Measurements from ENCODE around the gene MAP3K4.
A peak's percentile ranks its signal among the peaks of the same experiment; 100 is the strongest.

Gene MAP3K4

GRCh38 chr6:160999516-160999915 lies 7.9 kb downstream of the MAP3K4 start:
- Mint-ChIP-seq H3K9me3 (no peaks in the 10 kb centered on the region), H3K36me3 (ENCODE audit: insufficient read depth) (peaks cover 5% of the 10 kb centered on the region)

DNA sequence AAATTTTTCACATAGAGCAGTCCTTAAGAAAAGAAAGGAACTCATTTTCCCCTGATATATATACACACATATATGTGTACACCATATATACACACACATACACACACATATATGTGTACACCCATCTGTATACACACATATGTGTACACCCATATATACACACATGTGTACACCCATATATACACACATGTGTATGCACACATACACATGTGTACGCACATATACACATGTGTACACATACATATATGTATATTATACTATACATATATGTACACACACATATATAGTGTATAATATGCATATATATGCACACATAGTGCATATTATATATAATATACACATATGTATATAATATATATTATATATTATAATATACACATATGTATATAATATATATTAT lies 9.1 kb downstream of the MAP3K4 start:
- Mint-ChIP-seq H3K4me1 (ENCODE audit: low read depth in 2 of 2) (peaks cover 17 to 32% of the 10 kb centered on the region in 2 donors), H3K27ac (no peak overlapping the region), H3K4me3 (no peak overlapping the region), H3K27me3 (no peaks in the 10 kb centered on the region), H3K9me3 (no peaks in the 10 kb centered on the region), H3K36me3 (ENCODE audit: insufficient read depth) (peaks cover 5% of the 10 kb centered on the region)
- no peak for ATAC-seq (replicated peaks)
- no peak for DNase-seq

More at GRCh38 chr6:160999516-160999915, 7.9 kb downstream of the MAP3K4 start:
- Mint-ChIP-seq H3K4me1 (ENCODE audit: low read depth in 2 of 2) (peaks cover 22 to 41% of the 10 kb centered on the region in 2 donors), H3K27me3 (no peaks in the 10 kb centered on the region), H3K4me3 (no peak overlapping the region), H3K27ac (no peak overlapping the region)
- ATAC-seq (replicated peaks) (no peak), DNase-seq (no peak)

DNA sequence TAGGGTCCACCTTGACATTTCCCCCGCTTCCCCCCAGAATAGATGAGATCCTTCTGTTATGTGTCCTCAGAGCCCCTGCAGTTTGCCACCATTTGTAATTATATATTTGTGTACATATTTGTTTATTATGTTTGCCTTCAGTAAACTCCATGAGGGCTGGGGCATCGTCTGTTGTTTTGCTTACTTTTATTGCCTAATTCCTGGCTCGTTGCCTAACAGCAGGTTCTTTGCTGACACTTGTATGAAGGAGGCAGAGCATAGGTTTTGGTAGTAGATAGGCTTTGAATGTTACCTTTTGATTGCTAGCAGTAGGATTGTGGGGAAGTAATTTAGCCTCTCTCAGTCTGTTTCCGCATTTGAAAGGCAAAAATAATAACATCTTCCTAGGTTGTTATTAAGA lies 9.9 kb downstream of the MAP3K4 start:
- DNase-seq = no peak
- H3K36me3 Mint-ChIP-seq (ENCODE audit: insufficient read depth) = peaks cover 5% of the 10 kb centered on the region
- peaks cover 12 to 27% of the 10 kb centered on the region in 2 donors for H3K4me1 Mint-ChIP-seq (ENCODE audit: low read depth in 2 of 2)
- no peak for ATAC-seq (replicated peaks)
- no peaks in the 10 kb centered on the region for H3K9me3 Mint-ChIP-seq
- H3K27me3 Mint-ChIP-seq = no peaks in the 10 kb centered on the region
- no peak overlapping the region for H3K4me3 Mint-ChIP-seq
- no peak overlapping the region for H3K27ac Mint-ChIP-seq

DNA sequence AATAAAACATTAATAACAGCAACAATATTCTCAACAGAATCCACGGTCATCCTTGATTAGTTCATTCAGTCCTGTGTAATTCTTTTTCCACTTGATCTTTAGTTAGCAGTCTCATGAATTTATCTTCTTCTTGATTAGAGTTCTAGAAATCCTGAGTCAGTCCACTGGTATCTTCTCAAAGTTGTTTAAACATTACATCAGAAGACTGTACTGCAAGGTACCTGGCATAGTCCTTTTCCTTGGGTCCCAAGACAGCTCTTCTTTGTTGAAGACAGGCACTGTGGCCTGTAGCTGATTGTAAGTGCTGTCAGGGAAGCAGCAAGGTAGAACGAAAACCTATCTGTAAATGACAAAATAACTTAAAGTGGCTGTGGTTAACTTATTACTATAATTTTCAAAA lies 11.8 kb downstream of the MAP3K4 start:
- Mint-ChIP-seq H3K4me1 (ENCODE audit: low read depth in 2 of 2) (peaks cover 10 to 27% of the 10 kb centered on the region in 2 donors), H3K4me3 (no peak overlapping the region), H3K36me3 (ENCODE audit: insufficient read depth) (peaks cover 3% of the 10 kb centered on the region), H3K9me3 (no peaks in the 10 kb centered on the region), H3K27me3 (no peaks in the 10 kb centered on the region), H3K27ac (no peak overlapping the region)
- ATAC-seq (replicated peaks) (no peak), DNase-seq (no peak)

DNA sequence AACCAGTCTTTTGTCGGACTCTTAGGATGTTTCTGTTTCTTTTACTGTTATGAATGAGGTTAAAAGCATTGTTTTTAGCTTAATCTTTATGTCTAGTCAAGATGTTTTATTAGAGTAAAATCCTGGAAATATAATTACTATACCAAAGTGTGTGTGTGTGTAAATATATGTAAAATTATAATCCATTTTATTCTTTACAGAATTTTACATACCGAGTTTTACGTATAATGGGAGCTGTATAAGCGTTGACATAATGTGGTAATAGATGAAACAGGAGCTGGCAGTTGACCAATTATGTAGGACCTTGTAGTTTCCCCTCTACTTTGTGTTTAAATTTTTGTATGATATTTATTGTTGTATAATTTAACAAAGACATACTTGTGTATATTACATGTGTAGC lies 16.7 kb downstream of the MAP3K4 start:
- no peak for ATAC-seq (replicated peaks)
- H3K27ac Mint-ChIP-seq = no peak overlapping the region
- no peak overlapping the region for H3K4me3 Mint-ChIP-seq
- no peaks in the 10 kb centered on the region for H3K9me3 Mint-ChIP-seq
- no peak for DNase-seq
- H3K4me1 Mint-ChIP-seq (ENCODE audit: low read depth in 2 of 2) = peaks cover 18 to 30% of the 10 kb centered on the region in 2 donors
- H3K36me3 Mint-ChIP-seq (ENCODE audit: insufficient read depth) = no peaks in the 10 kb centered on the region
- H3K27me3 Mint-ChIP-seq = no peaks in the 10 kb centered on the region

- H3K27ac Mint-ChIP-seq = no peak overlapping the region
- DNase-seq (no peak), ATAC-seq (replicated peaks) (no peak)
- H3K4me1 Mint-ChIP-seq (ENCODE audit: low read depth in 2 of 2) = peaks cover 24 to 42% of the 10 kb centered on the region in 2 donors
- no peaks in the 10 kb centered on the region for H3K9me3 Mint-ChIP-seq
- H3K27me3 Mint-ChIP-seq = no peaks in the 10 kb centered on the region
- no peak overlapping the region for H3K4me3 Mint-ChIP-seq
- no peaks in the 10 kb centered on the region for H3K36me3 Mint-ChIP-seq (ENCODE audit: insufficient read depth)
These were observed 18.4 kb downstream of the MAP3K4 start for GRCh38 chr6:161009991-161010390.

- Mint-ChIP-seq H3K27ac (no peak overlapping the region), H3K36me3 (ENCODE audit: insufficient read depth) (peaks cover 3% of the 10 kb centered on the region), H3K27me3 (no peaks in the 10 kb centered on the region), H3K4me1 (ENCODE audit: low read depth in 2 of 2) (peaks cover 27 to 46% of the 10 kb centered on the region in 2 donors), H3K4me3 (no peak overlapping the region), H3K9me3 (no peaks in the 10 kb centered on the region)
- no peak for ATAC-seq (replicated peaks)
- DNase-seq = no peak
These were observed 18.8 kb downstream of the MAP3K4 start for GRCh38 chr6:161010418-161010817.

DNA sequence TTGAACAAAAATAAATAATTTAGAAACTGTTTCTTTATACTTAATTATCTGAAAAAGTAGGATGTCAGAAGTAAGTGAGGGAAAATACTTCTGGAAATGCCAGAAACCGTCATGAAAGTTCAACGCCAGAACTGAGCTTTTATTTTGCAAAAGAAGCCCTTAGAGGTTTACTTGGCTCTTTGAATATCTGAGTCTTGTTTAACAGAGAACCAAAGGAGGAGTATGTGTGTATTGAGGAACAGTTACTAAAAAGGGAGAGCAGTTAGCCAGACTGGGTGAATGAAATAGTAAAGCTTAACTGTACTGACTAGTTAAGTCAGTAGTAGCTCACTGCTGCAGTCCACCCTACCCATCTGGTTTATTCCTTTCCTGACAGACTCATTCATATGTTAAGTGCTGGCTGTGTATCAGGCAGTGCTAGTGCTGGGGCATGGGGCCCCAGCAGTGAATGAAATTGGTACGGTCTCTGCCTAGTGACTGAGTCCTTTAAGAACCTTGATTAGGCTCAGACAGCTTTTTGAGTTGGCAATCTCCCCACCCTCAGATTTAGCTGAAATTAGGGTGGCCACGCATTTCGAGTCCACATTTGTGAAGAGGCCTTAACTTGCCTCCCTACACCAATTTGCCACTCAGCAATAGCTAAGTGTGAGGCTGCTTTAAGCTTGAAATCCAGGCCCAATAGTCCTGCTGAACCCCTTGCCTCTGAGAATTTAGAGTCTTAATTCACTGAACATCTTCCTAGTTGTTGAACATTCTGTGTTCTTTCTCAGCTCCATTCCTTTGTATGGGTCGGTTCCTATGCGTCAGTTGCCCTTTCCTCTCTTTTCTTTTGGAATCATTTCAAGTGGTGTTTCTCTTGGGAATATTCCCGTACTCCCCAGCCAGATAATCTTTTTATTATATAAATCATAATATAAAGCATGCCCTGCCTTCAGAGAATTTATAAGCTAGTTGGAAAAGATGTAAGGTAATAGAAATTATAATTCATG lies 20.2 kb downstream of the MAP3K4 start:
- Mint-ChIP-seq H3K27ac (peak overlapping the region in 1 of 2 donors; percentile 5), H3K4me1 (ENCODE audit: low read depth in 2 of 2) (peaks cover 35 to 56% of the 10 kb centered on the region in 2 donors), H3K9me3 (no peaks in the 10 kb centered on the region), H3K27me3 (no peaks in the 10 kb centered on the region), H3K4me3 (no peak overlapping the region), H3K36me3 (ENCODE audit: insufficient read depth) (peaks cover 3% of the 10 kb centered on the region)
- DNase-seq = no peak
- no peak for ATAC-seq (replicated peaks)

- ATAC-seq (replicated peaks) = no peak
- H3K4me3 Mint-ChIP-seq = no peak overlapping the region
- no peak for DNase-seq
- no peak overlapping the region for H3K27ac Mint-ChIP-seq
- no peaks in the 10 kb centered on the region for H3K9me3 Mint-ChIP-seq
- H3K4me1 Mint-ChIP-seq (ENCODE audit: low read depth in 2 of 2) = peaks cover 33 to 61% of the 10 kb centered on the region in 2 donors
- no peaks in the 10 kb centered on the region for H3K27me3 Mint-ChIP-seq
- H3K36me3 Mint-ChIP-seq (ENCODE audit: insufficient read depth) = peaks cover 3% of the 10 kb centered on the region
These were observed 22.1 kb downstream of the MAP3K4 start for GRCh38 chr6:161013695-161014094.

DNA sequence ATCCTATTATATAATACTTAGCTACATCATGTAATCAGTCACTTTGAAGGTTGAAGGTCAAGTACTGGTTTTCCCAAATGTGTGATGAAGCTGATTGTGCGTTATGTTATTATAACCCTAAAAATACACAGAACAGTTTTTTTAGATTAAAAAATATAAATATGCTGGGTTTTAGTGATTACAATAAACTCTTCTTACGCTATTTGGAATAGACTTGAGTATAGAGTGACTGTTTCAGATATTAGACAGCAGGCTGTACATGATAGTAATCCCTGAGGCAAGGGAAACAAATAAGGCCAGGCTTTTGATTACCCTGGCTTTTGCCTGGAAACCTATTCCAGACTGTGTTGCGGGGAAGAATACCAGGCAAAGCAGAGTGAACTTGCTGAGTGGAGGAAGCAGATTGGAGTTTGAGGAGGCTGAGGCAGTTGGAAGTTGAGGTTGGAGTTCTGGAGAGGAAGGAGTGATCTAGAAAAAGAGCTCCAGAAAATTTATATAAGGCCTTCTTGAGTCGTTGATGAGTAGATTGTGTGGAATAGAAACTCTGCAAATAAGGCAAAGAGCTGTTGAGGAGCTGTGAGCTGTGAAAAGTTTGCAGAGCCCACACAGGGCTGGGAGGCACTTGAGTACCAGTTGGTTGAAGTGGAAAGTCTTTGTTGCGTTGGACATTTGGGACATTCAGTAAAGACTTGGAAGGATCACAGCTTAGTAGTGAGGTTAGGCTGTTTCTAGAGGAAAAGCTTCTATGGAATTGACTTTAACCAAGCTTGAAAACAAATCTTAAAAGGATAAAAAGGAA lies 26.4 kb downstream of the MAP3K4 start:
- Mint-ChIP-seq H3K4me3 (no peak overlapping the region), H3K4me1 (ENCODE audit: low read depth in 2 of 2) (peaks cover 27 to 56% of the 10 kb centered on the region in 2 donors), H3K27ac (peak overlapping the region in 1 of 2 donors; percentile 81), H3K9me3 (no peaks in the 10 kb centered on the region), H3K27me3 (no peaks in the 10 kb centered on the region), H3K36me3 (ENCODE audit: insufficient read depth) (peaks cover 6% of the 10 kb centered on the region)
- DNase-seq = no peak
- no peak for ATAC-seq (replicated peaks)

GRCh38 chr6:161019324-161019839 lies 27.8 kb downstream of the MAP3K4 start:
- H3K4me1 Mint-ChIP-seq (ENCODE audit: low read depth in 2 of 2) = peaks cover 25 to 43% of the 10 kb centered on the region in 2 donors

GRCh38 chr6:161021543-161021942 lies 30.0 kb downstream of the MAP3K4 start:
- H3K9me3 Mint-ChIP-seq = no peaks in the 10 kb centered on the region
- peaks cover 20 to 33% of the 10 kb centered on the region in 2 donors for H3K4me1 Mint-ChIP-seq (ENCODE audit: low read depth in 2 of 2)
- no peaks in the 10 kb centered on the region for H3K27me3 Mint-ChIP-seq
- DNase-seq (no peak), ATAC-seq (replicated peaks) (no peak)
- H3K36me3 Mint-ChIP-seq (ENCODE audit: insufficient read depth) = peaks cover 6% of the 10 kb centered on the region
- H3K27ac Mint-ChIP-seq = peak overlapping the region in 1 of 2 donors; percentile 17
- H3K4me3 Mint-ChIP-seq = no peak overlapping the region

More at GRCh38 chr6:161019324-161019839, 27.8 kb downstream of the MAP3K4 start:
- Mint-ChIP-seq H3K27ac (no peak overlapping the region), H3K9me3 (no peaks in the 10 kb centered on the region), H3K27me3 (no peaks in the 10 kb centered on the region), H3K4me3 (no peak overlapping the region), H3K36me3 (ENCODE audit: insufficient read depth) (peaks cover 6% of the 10 kb centered on the region)
- DNase-seq = no peak
- ATAC-seq (replicated peaks) = no peak

- H3K27ac Mint-ChIP-seq = peak overlapping the region in 1 of 2 donors; percentile 17
- ATAC-seq (replicated peaks) (no peak), DNase-seq (no peak)
- H3K27me3 Mint-ChIP-seq = no peaks in the 10 kb centered on the region
- peaks cover 6% of the 10 kb centered on the region for H3K36me3 Mint-ChIP-seq (ENCODE audit: insufficient read depth)
- peaks cover 21 to 34% of the 10 kb centered on the region in 2 donors for H3K4me1 Mint-ChIP-seq (ENCODE audit: low read depth in 2 of 2)
- H3K4me3 Mint-ChIP-seq = no peak overlapping the region
- H3K9me3 Mint-ChIP-seq = no peaks in the 10 kb centered on the region
These were observed 30.6 kb downstream of the MAP3K4 start for GRCh38 chr6:161021998-161022743.

Measured in effector memory CD8-positive, alpha-beta T cell (primary cell).